Thymus (tissue), 11 donors: ENCODE data around the gene KRT77. TPM values are rescaled to one million over a fixed set of nuclear protein-coding genes. Genes with fewer than 3 reads are reported as not detected.

Experiments
- DNase-seq, 9 donors: peaks; one replicate each; pipeline ENCODE4 v3.0.0-alpha.2; 2013; ENCODE audit warnings: low spot score in 9 of 9, low read depth in 6 of 9, missing footprints in 1 of 9
- H3K27ac ChIP-seq, 2 donors: one replicate each; pipeline ENCODE4 v1.5.1; 2013; ENCODE audit warnings: control low read depth in 1 of 2, low read depth in 1 of 2, low read length in 1 of 2, mild to moderate bottlenecking in 1 of 2, moderate library complexity in 1 of 2
- H3K27me3 ChIP-seq, 2 donors: one replicate each; pipeline ENCODE4 v1.5.1; 2013; ENCODE audit warnings: low read length in 1 of 2; ENCODE audit not compliant: control insufficient read depth in 2 of 2, insufficient read depth in 1 of 2
- H3K36me3 ChIP-seq, 2 donors: one replicate each; pipeline ENCODE4 v1.5.1; 2013; ENCODE audit warnings: low read length in 1 of 2, mild to moderate bottlenecking in 1 of 2, moderate library complexity in 1 of 2; ENCODE audit not compliant: control insufficient read depth in 2 of 2, insufficient read depth in 2 of 2
- H3K4me1 ChIP-seq, 2 donors: one replicate each; pipeline ENCODE4 v1.5.1; 2013; ENCODE audit warnings: low read length in 2 of 2; ENCODE audit not compliant: control insufficient read depth in 2 of 2, insufficient read depth in 2 of 2
- H3K4me3 ChIP-seq, 2 donors: one replicate each; pipeline ENCODE4 v1.5.1; 2013; ENCODE audit warnings: low read length in 2 of 2, control low read depth in 1 of 2, mild to moderate bottlenecking in 1 of 2
- H3K9me3 ChIP-seq, 2 donors: one replicate each; pipeline ENCODE4 v1.5.1; 2013; ENCODE audit warnings: low read length in 1 of 2, mild to moderate bottlenecking in 1 of 2; ENCODE audit not compliant: control insufficient read depth in 2 of 2, insufficient read depth in 1 of 2
- WGBS: extraction: QIAGEN DNeasy Blood & Tissue Kit; methylation state at CpG from one replicate; pipeline ENCODE4 v1.1.7; 2013; 5-methylcytosine and 5-hydroxymethylcytosine counted together
- polyA plus RNA-seq: library from polyadenylated mRNA; stranded (reverse); fragments of 200-250 nt; gene quantifications from one replicate; pipeline ENCODE4 v1.2.3, GENCODE V29; 2013
- total RNA-seq: library from RNA; stranded (reverse); fragments of 120-200 nt; gene quantifications from one replicate; pipeline ENCODE4 v1.2.4, GENCODE V29; 2013
- donor health status: healthy.

KRT77 gene
- total and polyA plus RNA-seq, 2 donors, result 0.66 to 4.1 TPM

DNA sequence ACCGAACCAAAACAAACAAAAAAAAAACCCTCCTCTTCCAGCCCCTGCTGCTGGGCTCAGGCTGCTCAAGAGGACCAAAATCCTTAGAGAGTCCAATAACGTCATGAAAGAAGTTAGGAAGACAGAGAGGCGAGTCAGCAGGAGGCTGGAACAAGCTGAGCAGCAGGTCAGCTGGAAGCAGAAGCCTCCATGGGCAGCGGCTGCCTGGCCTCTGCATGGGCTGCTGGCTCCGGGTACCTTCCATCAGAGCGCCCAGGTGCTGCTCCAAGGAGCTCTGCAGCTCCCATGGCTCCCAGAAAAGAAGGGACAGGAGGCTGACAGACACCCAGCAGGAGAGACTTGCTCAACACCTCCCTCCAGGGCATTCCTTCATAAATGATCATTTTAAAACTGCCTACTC, 48.1 kb downstream of the KRT77 start:
- H3K27me3 ChIP-seq, result peaks cover 0 to 4% of the 10 kb centered on the region in 2 donors
- peaks cover 0 to 3% of the 10 kb centered on the region in 2 donors for H3K4me1 ChIP-seq
- H3K27ac ChIP-seq, result no peak overlapping the region
- no peaks in the 10 kb centered on the region for H3K9me3 ChIP-seq
- H3K36me3 ChIP-seq, result no peaks in the 10 kb centered on the region
- 83% methylated on average over 6 of the region's 6 CpGs for WGBS
- H3K4me3 ChIP-seq, result no peak overlapping the region
- no peak for DNase-seq

DNA sequence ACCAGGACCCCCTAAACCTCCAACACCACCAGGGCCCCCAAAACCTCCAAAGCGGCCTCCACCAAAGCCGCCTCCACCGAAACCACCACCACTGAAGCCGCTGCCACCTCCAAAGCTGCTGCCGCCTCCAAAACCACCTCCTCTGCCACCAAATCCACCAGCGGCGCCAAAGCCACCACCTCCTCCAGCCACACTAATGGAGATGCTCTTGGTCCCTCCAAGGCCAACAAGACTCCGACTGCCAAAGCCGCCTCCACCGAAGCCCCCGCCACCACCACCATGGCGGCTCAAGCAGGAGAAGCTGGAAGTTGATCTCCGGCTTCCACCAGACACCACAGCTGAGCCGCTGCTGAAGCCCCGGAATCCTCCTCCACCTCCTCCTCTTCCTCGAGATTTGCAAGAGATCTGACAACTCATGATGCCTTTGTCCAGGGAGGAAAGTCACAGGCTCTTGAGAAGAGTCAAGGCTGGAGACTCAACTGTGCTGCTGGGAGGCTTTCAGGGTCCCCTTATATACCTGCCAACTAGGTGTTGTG, 51.5 kb downstream of the KRT77 start, which contains the start of gene KRT2:
TSS of gene KRT2 (minus strand) at position 486 of the 536 bp plus-strand sequence. CDS start at position 417, 69 bp downstream.
- peaks cover 0 to 23% of the 10 kb centered on the region in 2 donors for H3K4me1 ChIP-seq
- WGBS, result 98% methylated on average over 16 of the region's 16 CpGs
- peak within 1 kb of the TSS in 1 of 2 donors; percentile 68 for H3K27ac ChIP-seq
- DNase-seq, result no peak
- no peak within 1 kb of the TSS for H3K4me3 ChIP-seq
- peaks cover 0 to 4% of the 10 kb centered on the region in 2 donors for H3K27me3 ChIP-seq
- no peaks in the 10 kb centered on the region for H3K9me3 ChIP-seq
- no peaks in the 10 kb centered on the region for H3K36me3 ChIP-seq

DNA sequence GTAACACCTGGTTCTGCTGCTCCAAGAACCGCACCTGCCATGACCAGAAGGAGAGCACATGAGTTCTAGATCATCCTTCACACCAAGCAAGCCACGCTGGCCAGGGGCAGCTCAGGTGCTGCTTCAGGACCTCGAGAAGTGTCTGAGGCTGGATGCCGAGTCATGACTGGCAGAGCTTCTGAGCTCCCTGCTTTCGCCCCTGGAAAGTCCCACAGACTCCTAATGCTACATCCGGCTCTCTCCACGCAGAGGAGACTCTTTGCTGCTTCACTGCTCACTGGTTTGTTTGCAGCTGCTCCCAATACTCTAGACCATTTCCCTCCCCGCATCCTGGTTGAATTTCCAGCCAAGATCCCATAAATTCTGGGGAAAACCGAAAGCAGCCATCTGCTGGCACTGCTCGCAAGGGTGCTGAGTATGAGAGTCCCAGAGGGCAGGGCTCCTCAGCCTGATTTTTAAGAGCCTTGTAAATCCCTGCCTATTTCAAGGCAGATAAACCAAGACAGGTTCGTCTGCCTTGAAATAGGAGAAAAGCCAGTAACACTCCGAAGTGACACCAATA, 52.7 kb downstream of the KRT77 start:
- H3K27me3 ChIP-seq, result peaks cover 0 to 4% of the 10 kb centered on the region in 2 donors
- peak overlapping the region; percentile 10 to 68 for H3K27ac ChIP-seq
- no peaks in the 10 kb centered on the region for H3K9me3 ChIP-seq
- no peak overlapping the region for H3K4me3 ChIP-seq
- WGBS, result 84% methylated on average over 12 of the region's 12 CpGs
- DNase-seq, result peak in 1 of 9 donors; percentile 16
- no peaks in the 10 kb centered on the region for H3K36me3 ChIP-seq
- H3K4me1 ChIP-seq, result peaks cover 0 to 33% of the 10 kb centered on the region in 2 donors

DNA sequence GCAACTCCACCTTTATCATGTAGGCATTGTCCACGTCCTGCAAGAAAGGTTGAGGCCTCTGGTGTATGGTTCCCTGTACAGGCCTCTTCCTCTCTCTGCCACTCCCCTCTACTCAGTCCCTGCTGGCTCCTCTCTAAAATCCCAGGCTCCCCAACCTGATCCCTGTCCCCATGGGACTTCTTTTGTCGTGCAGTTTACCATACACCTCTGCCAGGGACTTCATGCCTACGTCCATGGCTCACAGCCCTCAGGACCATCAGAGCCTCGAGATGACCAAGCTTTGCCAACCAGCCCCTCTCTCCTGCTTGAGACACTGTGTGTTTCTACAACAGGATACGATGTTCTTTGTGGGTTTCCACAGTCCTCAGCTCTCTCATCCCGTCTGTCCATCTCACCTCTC, 54.3 kb downstream of the KRT77 start:
- 88% methylated on average over 6 of the region's 6 CpGs for WGBS
- H3K9me3 ChIP-seq, result peaks cover 0 to 5% of the 10 kb centered on the region in 2 donors
- no peak for DNase-seq

DNA sequence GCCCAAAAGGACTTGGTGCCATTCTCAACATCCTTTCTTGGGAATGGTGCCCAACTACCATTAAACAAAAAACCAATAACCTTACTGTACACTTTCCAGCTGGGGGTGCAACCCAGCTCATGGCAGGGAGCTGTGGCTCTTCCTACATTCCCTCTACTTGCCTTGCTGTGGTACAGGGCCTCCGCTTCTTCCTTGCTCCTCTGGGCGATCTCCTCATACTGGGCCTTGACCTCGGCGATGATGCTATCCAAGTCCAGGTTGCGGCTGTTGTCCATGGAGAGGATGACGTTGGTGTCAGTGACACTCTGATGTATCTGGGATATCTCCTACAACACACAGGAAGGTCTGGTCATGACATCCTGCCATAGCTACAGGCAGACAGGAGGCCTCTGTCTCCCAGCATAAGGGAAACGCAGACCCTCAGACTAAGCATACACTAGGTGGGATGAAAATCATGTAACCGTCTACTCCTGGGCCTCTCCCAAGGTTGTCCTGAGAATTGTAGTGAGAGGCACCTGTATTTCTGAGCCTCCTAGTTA, 55.2 kb downstream of the KRT77 start:
- WGBS, result 98% methylated on average over 8 of the region's 8 CpGs
- Histone ChIP-seq H3K27me3 (no peaks in the 10 kb centered on the region), H3K27ac (no peak overlapping the region), H3K36me3 (no peaks in the 10 kb centered on the region), H3K4me1 (peaks cover 0 to 41% of the 10 kb centered on the region in 2 donors), H3K9me3 (peaks cover 0 to 5% of the 10 kb centered on the region in 2 donors), H3K4me3 (no peak overlapping the region)
- no peak for DNase-seq

More for the DNA sequence above, 54.3 kb downstream of the KRT77 start:
- H3K4me3 ChIP-seq, result no peak overlapping the region
- no peaks in the 10 kb centered on the region for H3K27me3 ChIP-seq
- no peaks in the 10 kb centered on the region for H3K36me3 ChIP-seq
- no peak overlapping the region for H3K27ac ChIP-seq
- peaks cover 0 to 41% of the 10 kb centered on the region in 2 donors for H3K4me1 ChIP-seq

DNA sequence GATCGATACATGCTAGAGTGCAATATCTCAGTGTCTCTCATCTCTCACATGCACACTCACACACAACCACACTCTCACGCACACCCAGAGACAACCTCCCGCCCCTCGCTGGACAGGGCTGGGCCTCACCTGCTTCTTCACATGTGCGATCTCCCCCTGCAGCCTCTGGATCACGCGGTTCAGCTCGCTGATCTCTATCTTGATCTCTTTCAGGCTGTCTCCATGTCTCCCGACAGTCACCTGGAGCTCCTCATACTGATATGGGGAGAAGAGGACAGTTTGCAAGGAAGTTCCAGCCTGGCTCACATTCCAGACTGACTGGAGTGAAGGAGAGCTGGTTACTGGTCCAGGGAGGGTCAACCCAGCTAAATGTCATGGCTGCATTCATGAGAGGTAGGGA, 55.7 kb downstream of the KRT77 start:
- peaks cover 0 to 5% of the 10 kb centered on the region in 2 donors for H3K9me3 ChIP-seq
- no peak overlapping the region for H3K4me3 ChIP-seq
- H3K4me1 ChIP-seq, result peaks cover 0 to 41% of the 10 kb centered on the region in 2 donors
- H3K27me3 ChIP-seq, result no peaks in the 10 kb centered on the region
- no peaks in the 10 kb centered on the region for H3K36me3 ChIP-seq
- WGBS, result 97% methylated on average over 9 of the region's 9 CpGs
- no peak overlapping the region for H3K27ac ChIP-seq
- no peak for DNase-seq

DNA sequence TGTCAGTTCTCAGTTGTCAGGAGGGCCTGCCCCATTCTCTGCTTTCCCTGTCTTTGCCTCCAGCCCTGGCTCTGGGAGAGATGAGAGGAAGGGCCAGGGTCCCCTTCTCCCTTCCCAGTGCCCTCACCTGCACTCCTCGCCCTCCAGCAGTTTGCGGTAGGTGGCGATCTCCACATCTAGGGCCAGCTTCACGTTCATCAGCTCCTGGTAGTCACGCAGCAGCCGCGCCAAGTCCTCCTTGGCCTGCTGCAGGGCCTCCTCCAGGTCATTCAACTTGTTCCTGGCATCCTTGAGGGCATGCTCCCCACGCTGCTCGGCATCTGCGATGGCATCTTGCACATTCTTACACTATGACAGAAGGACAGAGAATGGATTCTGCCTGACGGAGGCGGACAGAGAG, 56.7 kb downstream of the KRT77 start:
- peaks cover 0 to 44% of the 10 kb centered on the region in 2 donors for H3K4me1 ChIP-seq
- DNase-seq, result no peak
- WGBS, result 97% methylated on average over 12 of the region's 12 CpGs
- no peaks in the 10 kb centered on the region for H3K27me3 ChIP-seq
- H3K9me3 ChIP-seq, result peaks cover 0 to 5% of the 10 kb centered on the region in 2 donors
- no peaks in the 10 kb centered on the region for H3K36me3 ChIP-seq
- H3K4me3 ChIP-seq, result no peak overlapping the region
- peak overlapping the region in 1 of 2 donors; percentile 62 for H3K27ac ChIP-seq

DNA sequence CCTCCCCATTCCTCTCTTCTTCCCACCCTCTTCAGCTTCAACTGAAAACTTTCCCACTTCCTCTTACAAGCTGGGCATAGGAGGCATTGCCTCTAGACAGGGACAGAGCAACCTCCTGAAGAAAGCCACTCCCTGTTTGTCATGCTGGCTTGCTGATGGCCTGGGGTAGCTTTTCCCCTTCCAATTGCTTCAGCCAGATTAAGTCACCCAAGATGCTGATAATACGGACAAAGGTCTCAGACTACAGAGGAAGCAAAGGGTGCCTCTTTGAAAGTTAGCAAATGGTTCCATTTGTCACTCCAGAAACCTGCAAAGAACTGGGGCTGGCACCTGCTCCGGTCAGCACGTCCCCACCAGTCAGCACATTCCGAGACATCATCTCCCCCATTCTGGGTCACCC, 57.3 kb downstream of the KRT77 start:
- WGBS, result 95% methylated on average over 4 of the region's 4 CpGs
- peaks cover 0 to 5% of the 10 kb centered on the region in 2 donors for H3K9me3 ChIP-seq
- DNase-seq, result no peak
- peaks cover 0 to 45% of the 10 kb centered on the region in 2 donors for H3K4me1 ChIP-seq
- H3K4me3 ChIP-seq, result no peak overlapping the region
- H3K27me3 ChIP-seq, result no peaks in the 10 kb centered on the region
- H3K36me3 ChIP-seq, result no peaks in the 10 kb centered on the region
- H3K27ac ChIP-seq, result peak overlapping the region; percentile 43 to 84

DNA sequence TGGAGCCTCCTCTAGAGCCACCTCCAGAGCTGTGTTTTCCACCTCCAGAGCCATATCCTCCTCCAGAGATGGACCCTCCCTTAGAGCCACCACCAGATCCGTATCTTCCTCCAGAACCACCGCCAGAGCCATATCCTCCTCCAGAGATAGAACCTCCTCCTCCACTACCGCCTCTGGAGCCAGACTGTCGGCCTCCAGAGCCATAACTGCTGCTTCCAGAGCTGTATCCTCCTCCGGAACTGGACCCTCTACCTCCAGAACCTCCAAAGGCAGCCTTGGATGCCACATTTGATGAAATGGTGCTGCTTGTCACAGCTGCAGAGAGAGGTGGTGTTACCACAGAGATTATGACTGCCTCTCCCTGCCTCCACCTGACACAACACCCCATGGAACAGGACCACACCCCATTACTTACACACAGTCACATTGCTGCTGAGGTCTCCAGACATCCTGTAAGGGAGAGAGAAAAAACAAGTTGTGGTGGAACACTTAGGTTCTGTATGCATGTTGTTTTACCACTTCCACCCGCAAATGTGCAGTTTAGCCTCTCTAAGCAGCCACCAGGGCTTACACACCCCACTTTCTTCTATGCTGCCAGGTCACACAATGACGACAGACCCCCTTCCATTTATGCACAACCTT, 58.1 kb downstream of the KRT77 start:
- Histone ChIP-seq H3K4me1 (peaks cover 0 to 42% of the 10 kb centered on the region in 2 donors), H3K9me3 (peaks cover 0 to 5% of the 10 kb centered on the region in 2 donors), H3K36me3 (no peaks in the 10 kb centered on the region), H3K27me3 (no peaks in the 10 kb centered on the region), H3K27ac (peak overlapping the region; percentile 85 to 93), H3K4me3 (no peak overlapping the region)
- DNase-seq, result peak; percentile 6 to 83 (median 43)
- 68% methylated on average over 7 of the region's 7 CpGs for WGBS
